Lung (tissue), 12 donors: ENCODE results near the gene SLC35A4. TPM values are rescaled to one million over a fixed set of nuclear protein-coding genes. Genes with fewer than 3 reads are reported as not detected.
A peak's percentile ranks its signal among the peaks of the same experiment; 100 is the strongest.

ENCODE experiments used
- ATAC-seq: fragments of 200-7000 bp; cut with Tn5 transposase; one replicate; pipeline ENCODE4 v1.9.1; 2020; ENCODE audit warnings: moderate number of reproducible peaks; ENCODE audit not compliant: insufficient read depth, low FRiP score
- DNase-seq, 3 donors: peaks; one replicate each; pipeline ENCODE4 v3.0.0-alpha.2; 2013 to 2017
- H3K27ac ChIP-seq, 2 donors: one replicate each; pipeline ENCODE4 v1.5.1; 2013; ENCODE audit warnings: mild to moderate bottlenecking in 2 of 2, moderate library complexity in 2 of 2, control low read depth in 1 of 2, inconsistent platforms in 1 of 2, low read depth in 1 of 2, low read length in 1 of 2
- H3K27me3 ChIP-seq, 3 donors: one replicate each; pipeline ENCODE4 v1.5.1; 2013; ENCODE audit warnings: low read length in 2 of 3; ENCODE audit not compliant: control insufficient read depth in 3 of 3, insufficient read depth in 3 of 3
- H3K36me3 ChIP-seq, 4 donors: one replicate each; pipeline ENCODE4 v1.5.1; 2013; ENCODE audit warnings: low read length in 4 of 4, mild to moderate bottlenecking in 1 of 4, moderate library complexity in 1 of 4; ENCODE audit not compliant: control insufficient read depth in 4 of 4, insufficient read depth in 4 of 4
- H3K4me1 ChIP-seq, 5 donors: one replicate each; pipeline ENCODE4 v1.5.1; 2013; ENCODE audit warnings: low read length in 5 of 5, mild to moderate bottlenecking in 2 of 5, moderate library complexity in 1 of 5; ENCODE audit not compliant: control insufficient read depth in 5 of 5, insufficient read depth in 5 of 5
- H3K4me3 ChIP-seq: one replicate; pipeline ENCODE4 v1.5.1; 2013; ENCODE audit warnings: mild to moderate bottlenecking, control low read depth, moderate library complexity
- H3K9ac ChIP-seq, 2 donors: one replicate each; pipeline ENCODE4 v1.5.1; 2013; ENCODE audit warnings: low read length in 2 of 2, control low read depth in 1 of 2; ENCODE audit not compliant: insufficient read depth in 1 of 2
- H3K9me3 ChIP-seq, 4 donors: one replicate each; pipeline ENCODE4 v1.5.1; 2013; ENCODE audit warnings: low read length in 3 of 4, mild to moderate bottlenecking in 1 of 4, moderate library complexity in 1 of 4; ENCODE audit not compliant: control insufficient read depth in 4 of 4, insufficient read depth in 3 of 4
- WGBS, 2 donors: extraction: QIAGEN DNeasy Blood & Tissue Kit; methylation state at CpG; one replicate each; pipeline ENCODE4 v1.1.7; 2013; 5-methylcytosine and 5-hydroxymethylcytosine counted together
- polyA plus RNA-seq, 2 donors: library from polyadenylated mRNA; stranded (reverse); fragments of 200-250 nt; gene quantifications; one replicate each; pipeline ENCODE4 v1.2.1, GENCODE V29; 2013
- total RNA-seq, 2 donors: library from RNA; depleted of rRNA in 1 of 2; stranded (reverse); fragments of >200 nt in 1 of 2; gene quantifications; one replicate each; pipeline ENCODE4 v1.2.1, GENCODE V29; 2014 to 2021
- TF ChIP-seq, protein P1 (sequence below): IDR thresholded peaks from 2 replicates; pipeline ENCODE4 v1.5.1; 2012; ENCODE audit warnings: mild to moderate bottlenecking; ENCODE audit errors: control extremely low read depth, extremely low read depth
- donor health status: control.
- donor health status: control.
- donor health status: Bipolar disorder and iron deficiency.
- donor health status: healthy.
- donor health status: DM: yes; HTN: yes; CAD: no.

Gene SLC35A4
- total and polyA plus RNA-seq, 4 donors: 10.7 to 94.4 (median 66.3) TPM

DNA sequence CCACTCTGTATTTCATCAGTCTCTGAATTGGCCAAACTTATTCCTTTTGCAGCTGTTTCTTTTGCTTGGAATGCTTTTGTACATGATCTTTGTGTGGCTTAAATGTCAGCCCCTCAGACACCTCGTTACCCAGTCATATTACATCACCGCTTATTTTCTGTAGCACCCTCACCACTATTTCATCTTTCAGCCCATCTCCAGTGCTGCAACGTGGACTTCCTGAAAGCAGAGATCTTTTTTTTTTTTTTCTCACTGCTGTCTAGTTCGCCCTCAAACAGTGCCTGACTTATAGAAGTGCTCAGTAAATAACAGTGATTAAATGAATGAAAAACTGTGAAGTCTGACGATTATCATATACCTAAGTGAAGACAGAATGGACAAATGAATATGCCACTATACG is 8.2 kb upstream of the SLC35A4 start:
- H3K27me3 ChIP-seq: no peaks in the 10 kb centered on the region
- peaks cover 0 to 17% (median 9%) of the 10 kb centered on the region in 5 donors for H3K4me1 ChIP-seq
- H3K36me3 ChIP-seq: peaks cover 0 to 19% (median 4%) of the 10 kb centered on the region in 4 donors
- no peak overlapping the region for H3K27ac ChIP-seq
- ATAC-seq (no peak), DNase-seq (peak in 2 of 3 donors; percentile 68 to 78)
- WGBS, 2 donors: 2 to 6% methylated on average over 6 of the region's 6 CpGs
- no peak overlapping the region for H3K4me3 ChIP-seq
- no peaks in the 10 kb centered on the region for H3K9me3 ChIP-seq
- H3K9ac ChIP-seq: peak overlapping the region; percentile 36 to 72
- TF ChIP-seq, protein P1, sequence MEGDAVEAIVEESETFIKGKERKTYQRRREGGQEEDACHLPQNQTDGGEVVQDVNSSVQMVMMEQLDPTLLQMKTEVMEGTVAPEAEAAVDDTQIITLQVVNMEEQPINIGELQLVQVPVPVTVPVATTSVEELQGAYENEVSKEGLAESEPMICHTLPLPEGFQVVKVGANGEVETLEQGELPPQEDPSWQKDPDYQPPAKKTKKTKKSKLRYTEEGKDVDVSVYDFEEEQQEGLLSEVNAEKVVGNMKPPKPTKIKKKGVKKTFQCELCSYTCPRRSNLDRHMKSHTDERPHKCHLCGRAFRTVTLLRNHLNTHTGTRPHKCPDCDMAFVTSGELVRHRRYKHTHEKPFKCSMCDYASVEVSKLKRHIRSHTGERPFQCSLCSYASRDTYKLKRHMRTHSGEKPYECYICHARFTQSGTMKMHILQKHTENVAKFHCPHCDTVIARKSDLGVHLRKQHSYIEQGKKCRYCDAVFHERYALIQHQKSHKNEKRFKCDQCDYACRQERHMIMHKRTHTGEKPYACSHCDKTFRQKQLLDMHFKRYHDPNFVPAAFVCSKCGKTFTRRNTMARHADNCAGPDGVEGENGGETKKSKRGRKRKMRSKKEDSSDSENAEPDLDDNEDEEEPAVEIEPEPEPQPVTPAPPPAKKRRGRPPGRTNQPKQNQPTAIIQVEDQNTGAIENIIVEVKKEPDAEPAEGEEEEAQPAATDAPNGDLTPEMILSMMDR: no peak

DNA sequence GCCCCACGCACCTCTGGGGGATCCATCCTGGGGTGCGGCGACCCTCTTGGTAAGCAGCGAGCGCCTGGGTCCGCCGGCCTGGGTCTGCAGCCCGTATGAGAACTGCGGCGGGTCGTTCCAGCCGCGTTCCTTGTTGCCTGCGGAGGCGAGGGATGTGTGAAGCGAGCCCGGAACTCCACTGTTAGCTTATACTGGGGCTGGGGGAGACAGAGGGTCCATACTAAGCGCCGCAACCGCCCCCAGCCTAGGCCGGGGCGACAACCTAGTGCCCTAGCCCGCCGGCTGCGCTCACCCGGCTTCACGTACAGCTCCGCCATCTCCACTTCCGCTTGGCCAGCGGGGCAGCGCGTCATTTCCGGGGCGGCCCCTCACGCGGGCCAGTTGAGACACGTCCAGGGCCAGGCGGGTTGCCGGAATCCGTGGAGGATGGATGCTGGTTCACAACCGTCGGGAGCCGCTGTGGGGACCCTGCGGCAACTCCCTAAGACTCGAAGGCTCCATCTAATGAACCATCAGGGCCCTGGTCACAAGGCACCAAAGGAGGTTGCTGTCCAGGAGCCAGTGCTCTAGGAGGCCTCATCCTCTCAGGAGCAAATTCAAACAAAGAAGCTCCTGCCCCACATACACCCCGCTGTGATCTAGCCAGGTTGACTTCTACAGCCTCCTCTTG is 7.4 kb upstream of the SLC35A4 start, which contains the start of gene SRA1:
TSS of gene SRA1 (minus strand) at position 338 of the 670 bp plus-strand sequence. CDS start at position 317, 21 bp downstream.
- H3K27ac ChIP-seq: peak within 1 kb of the TSS; percentile 97 to 99
- peak within 1 kb of the TSS; percentile 94 for H3K4me3 ChIP-seq
- WGBS, 2 donors: 1% methylated on average over 45 to 46 of the region's 46 CpGs
- no peaks in the 10 kb centered on the region for H3K27me3 ChIP-seq
- H3K9me3 ChIP-seq: no peaks in the 10 kb centered on the region
- peaks cover 1 to 17% (median 9%) of the 10 kb centered on the region in 5 donors for H3K4me1 ChIP-seq
- TF ChIP-seq, protein P1: no peak
- peak within 1 kb of the TSS; percentile 45 to 72 for H3K9ac ChIP-seq
- DNase-seq (peak; percentile 94 to 95 (median 94)), ATAC-seq (peak; percentile 95)
- H3K36me3 ChIP-seq: peaks cover 0 to 15% (median 4%) of the 10 kb centered on the region in 4 donors

DNA sequence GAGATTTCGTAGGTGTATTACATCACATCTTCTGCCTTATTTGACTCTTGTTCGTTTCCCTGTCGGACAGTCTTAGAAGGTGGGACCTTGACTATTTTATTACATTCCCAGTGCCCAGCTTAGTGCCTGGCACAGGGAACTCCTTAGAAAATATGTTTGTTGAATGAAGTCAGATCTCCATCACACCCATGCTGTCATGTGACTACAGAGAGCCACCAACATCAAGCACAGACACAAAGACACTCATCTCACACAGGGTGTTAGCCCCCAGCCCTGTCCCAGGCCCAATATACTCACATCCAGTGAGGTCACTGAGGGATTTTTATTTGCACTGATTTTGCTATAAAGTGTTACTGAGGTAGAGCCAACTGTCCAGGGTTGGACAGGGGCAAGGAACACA is 6.7 kb upstream of the SLC35A4 start:
- peaks cover 2 to 17% (median 9%) of the 10 kb centered on the region in 5 donors for H3K4me1 ChIP-seq
- DNase-seq (no peak), ATAC-seq (no peak)
- WGBS, 2 donors: 73 to 78% methylated on average over 3 of the region's 3 CpGs
- H3K9ac ChIP-seq: peak overlapping the region in 1 of 2 donors; percentile 45
- H3K36me3 ChIP-seq: peaks cover 0 to 15% (median 4%) of the 10 kb centered on the region in 4 donors
- no peaks in the 10 kb centered on the region for H3K27me3 ChIP-seq
- H3K4me3 ChIP-seq: no peak overlapping the region
- TF ChIP-seq, protein P1: no peak
- peak overlapping the region; percentile 97 to 99 for H3K27ac ChIP-seq
- no peaks in the 10 kb centered on the region for H3K9me3 ChIP-seq
